ENCODE data around the gene BLOC1S4. TPM values are rescaled to one million over a fixed set of nuclear protein-coding genes. Genes with fewer than 3 reads are reported as not detected.

BLOC1S4 gene
- total RNA-seq, 1 experiment from 2014 or later: 10.7 TPM

DNA sequence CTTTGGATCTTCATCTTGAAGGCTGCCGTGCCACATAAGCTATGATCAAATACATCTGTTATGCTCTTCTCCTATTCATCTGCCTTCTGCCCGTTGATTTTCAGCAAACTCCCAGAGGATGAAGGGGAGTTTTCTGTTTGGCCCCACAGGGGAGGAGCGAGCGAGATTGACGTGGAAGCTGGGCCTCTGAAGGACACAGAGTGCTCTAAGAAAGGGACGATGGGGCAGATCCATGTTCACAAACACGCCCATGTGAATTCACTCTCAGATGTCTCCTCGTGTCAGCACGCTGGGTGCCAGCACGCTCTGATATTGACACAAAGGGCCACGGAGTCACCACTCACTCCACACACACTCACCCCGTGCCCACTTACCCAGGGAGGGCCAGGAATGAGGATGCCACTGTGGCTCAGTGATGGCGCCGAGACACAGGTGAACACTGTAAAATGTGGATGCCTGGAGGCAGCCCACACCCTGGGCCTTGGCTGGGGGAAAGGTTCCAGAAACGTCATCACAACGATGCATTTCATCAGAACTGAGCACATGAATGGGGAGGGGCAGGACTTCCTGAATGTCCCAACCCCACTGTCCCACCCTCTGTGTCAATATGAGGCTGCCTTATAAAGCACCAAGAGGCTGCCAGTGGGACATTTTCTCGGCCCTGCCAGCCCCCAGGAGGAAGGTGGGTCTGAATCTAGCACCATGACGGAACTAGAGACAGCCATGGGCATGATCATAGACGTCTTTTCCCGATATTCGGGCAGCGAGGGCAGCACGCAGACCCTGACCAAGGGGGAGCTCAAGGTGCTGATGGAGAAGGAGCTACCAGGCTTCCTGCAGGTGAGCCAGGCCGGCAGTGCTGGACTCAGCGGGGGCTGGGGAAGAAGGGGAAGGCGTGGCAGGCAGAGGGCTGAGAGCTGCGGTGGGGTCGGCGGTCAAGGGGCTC is 22.5 kb upstream of the BLOC1S4 start, which contains the start of gene S100P:
Gene S100P (plus strand): TSS at position 648 of the 946 bp plus-strand sequence. CDS start 55 bp downstream, at position 703.
- CTCF ChIA-PET: no interaction called here
- H3K4me1 ChIP-seq (ENCODE audit: control insufficient read depth, insufficient read depth, low read length): peaks cover 57% of the 10 kb centered on the region
- no peak for ATAC-seq
- BruUV-seq (replicated peaks): no TSS peak
- TF ChIP-seq TCF7L2 (IDR thresholded peaks at IDR 0.05; ENCODE audit: low read depth, low read length) (no peak), SIN3A (IDR thresholded peaks at IDR 0.05; ENCODE audit: borderline replicate concordance, insufficient read depth, low read depth, low read length) (no peak), POLR2AphosphoS5 (IDR thresholded peaks at IDR 0.05; ENCODE audit: low read depth, low read length) (no peak)
- TF ChIP-seq, protein P1, sequence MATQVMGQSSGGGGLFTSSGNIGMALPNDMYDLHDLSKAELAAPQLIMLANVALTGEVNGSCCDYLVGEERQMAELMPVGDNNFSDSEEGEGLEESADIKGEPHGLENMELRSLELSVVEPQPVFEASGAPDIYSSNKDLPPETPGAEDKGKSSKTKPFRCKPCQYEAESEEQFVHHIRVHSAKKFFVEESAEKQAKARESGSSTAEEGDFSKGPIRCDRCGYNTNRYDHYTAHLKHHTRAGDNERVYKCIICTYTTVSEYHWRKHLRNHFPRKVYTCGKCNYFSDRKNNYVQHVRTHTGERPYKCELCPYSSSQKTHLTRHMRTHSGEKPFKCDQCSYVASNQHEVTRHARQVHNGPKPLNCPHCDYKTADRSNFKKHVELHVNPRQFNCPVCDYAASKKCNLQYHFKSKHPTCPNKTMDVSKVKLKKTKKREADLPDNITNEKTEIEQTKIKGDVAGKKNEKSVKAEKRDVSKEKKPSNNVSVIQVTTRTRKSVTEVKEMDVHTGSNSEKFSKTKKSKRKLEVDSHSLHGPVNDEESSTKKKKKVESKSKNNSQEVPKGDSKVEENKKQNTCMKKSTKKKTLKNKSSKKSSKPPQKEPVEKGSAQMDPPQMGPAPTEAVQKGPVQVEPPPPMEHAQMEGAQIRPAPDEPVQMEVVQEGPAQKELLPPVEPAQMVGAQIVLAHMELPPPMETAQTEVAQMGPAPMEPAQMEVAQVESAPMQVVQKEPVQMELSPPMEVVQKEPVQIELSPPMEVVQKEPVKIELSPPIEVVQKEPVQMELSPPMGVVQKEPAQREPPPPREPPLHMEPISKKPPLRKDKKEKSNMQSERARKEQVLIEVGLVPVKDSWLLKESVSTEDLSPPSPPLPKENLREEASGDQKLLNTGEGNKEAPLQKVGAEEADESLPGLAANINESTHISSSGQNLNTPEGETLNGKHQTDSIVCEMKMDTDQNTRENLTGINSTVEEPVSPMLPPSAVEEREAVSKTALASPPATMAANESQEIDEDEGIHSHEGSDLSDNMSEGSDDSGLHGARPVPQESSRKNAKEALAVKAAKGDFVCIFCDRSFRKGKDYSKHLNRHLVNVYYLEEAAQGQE (IDR thresholded peaks at IDR 0.05; ENCODE audit: insufficient read depth in 1 of 2, low read depth in 2 of 2, low read length in 1 of 2): no peak
- TF ChIP-seq, protein P2, sequence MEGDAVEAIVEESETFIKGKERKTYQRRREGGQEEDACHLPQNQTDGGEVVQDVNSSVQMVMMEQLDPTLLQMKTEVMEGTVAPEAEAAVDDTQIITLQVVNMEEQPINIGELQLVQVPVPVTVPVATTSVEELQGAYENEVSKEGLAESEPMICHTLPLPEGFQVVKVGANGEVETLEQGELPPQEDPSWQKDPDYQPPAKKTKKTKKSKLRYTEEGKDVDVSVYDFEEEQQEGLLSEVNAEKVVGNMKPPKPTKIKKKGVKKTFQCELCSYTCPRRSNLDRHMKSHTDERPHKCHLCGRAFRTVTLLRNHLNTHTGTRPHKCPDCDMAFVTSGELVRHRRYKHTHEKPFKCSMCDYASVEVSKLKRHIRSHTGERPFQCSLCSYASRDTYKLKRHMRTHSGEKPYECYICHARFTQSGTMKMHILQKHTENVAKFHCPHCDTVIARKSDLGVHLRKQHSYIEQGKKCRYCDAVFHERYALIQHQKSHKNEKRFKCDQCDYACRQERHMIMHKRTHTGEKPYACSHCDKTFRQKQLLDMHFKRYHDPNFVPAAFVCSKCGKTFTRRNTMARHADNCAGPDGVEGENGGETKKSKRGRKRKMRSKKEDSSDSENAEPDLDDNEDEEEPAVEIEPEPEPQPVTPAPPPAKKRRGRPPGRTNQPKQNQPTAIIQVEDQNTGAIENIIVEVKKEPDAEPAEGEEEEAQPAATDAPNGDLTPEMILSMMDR (IDR thresholded peaks at IDR 0.05): no peak
- no peak for DNase-seq (ENCODE audit: low read depth, low spot score)
- no peaks in the 10 kb centered on the region for H3K36me3 ChIP-seq (ENCODE audit: control insufficient read depth, insufficient read depth, low read length)
- intact Hi-C loops (cut with micrococcal nuclease; ENCODE audit: unreplicated experiment): no loop called here
- in situ Hi-C loops (cut with HindIII; ENCODE audit: low pct_unique_long_range_greater_than_20kb, low sequenced_read_pairs): no loop called here
- H3K27me3 ChIP-seq (ENCODE audit: control insufficient read depth, insufficient read depth, low read length): no peaks in the 10 kb centered on the region
- H3K4me3 ChIP-seq (ENCODE audit: low read depth in 2 of 2, low read length in 2 of 2): peak within 1 kb of the TSS in 1 of 2 experiments; percentile 26; a peak in 1 of 4 replicates
- no peaks in the 10 kb centered on the region for H3K9me3 ChIP-seq (ENCODE audit: control insufficient read depth, insufficient read depth, low read depth, low read length)
- peak within 1 kb of the TSS; percentile 59 for H3K27ac ChIP-seq (ENCODE audit: low read length)
- POLR2A ChIA-PET: interaction anchor here (0.6 kb wide), 1 partner anchor 24 kb away, joined by 14 read pairs; no protein-coding TSS in a partner anchor

DNA sequence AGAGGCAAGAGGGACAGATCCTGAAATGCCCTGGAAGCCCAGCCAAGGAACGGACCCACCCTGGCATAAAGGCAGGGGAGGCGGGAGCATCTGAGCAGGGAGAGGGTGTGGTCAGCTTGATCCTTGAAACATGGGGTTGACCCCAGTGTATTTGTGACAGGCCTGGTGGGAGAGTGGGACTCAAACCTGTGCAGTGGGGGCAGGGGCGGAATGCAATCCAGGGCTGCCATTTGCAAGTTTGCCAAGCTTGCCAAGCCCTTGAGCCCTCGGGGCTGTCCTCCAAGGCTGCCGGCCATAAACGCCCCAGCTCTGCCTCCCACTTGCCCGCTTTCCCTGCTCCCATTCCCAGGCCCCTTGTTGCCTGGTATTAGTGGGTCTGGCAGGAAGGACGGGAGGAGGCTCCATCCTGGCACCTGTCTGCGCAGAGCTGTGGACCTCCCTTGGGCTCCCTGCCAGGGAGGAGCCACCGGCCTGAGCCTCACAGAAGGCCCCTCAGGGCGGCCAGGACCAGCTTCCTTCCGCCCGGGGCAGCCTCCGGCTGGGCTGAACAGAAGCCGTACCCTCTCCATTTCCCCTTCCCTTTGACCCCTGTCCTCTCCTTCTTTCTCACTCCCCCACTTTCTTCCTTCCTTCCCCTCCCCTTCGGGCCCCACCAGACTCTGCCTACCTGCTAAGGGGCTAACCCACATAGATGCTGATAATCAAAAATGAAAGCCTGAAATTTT is 21.6 kb upstream of the BLOC1S4 start:
- DNase-seq (ENCODE audit: low read depth, low spot score): no peak
- Histone ChIP-seq H3K4me1 (ENCODE audit: control insufficient read depth, insufficient read depth, low read length) (peaks cover 48% of the 10 kb centered on the region), H3K9me3 (ENCODE audit: control insufficient read depth, insufficient read depth, low read depth, low read length) (no peaks in the 10 kb centered on the region), H3K36me3 (ENCODE audit: control insufficient read depth, insufficient read depth, low read length) (no peaks in the 10 kb centered on the region), H3K27ac (ENCODE audit: low read length) (peak overlapping the region; percentile 59), H3K27me3 (ENCODE audit: control insufficient read depth, insufficient read depth, low read length) (no peaks in the 10 kb centered on the region), H3K4me3 (ENCODE audit: low read depth in 2 of 2, low read length in 2 of 2) (peak overlapping the region in 1 of 2 experiments; percentile 26; a peak in 1 of 4 replicates)
- no TSS peak for BruUV-seq (replicated peaks)
- in situ Hi-C loops (cut with HindIII; ENCODE audit: low pct_unique_long_range_greater_than_20kb, low sequenced_read_pairs) (no loop called here), intact Hi-C loops (cut with micrococcal nuclease; ENCODE audit: unreplicated experiment) (no loop called here)
- no peak for ATAC-seq
- TF ChIP-seq, protein P2 (IDR thresholded peaks at IDR 0.05): no peak
- no peak for TF ChIP-seq TCF7L2 (IDR thresholded peaks at IDR 0.05; ENCODE audit: low read depth, low read length)
- TF ChIP-seq, protein P1 (IDR thresholded peaks at IDR 0.05; ENCODE audit: insufficient read depth in 1 of 2, low read depth in 2 of 2, low read length in 1 of 2): no peak
- TF ChIP-seq POLR2AphosphoS5 (IDR thresholded peaks at IDR 0.05; ENCODE audit: low read depth, low read length): no peak
- TF ChIP-seq SIN3A (IDR thresholded peaks at IDR 0.05; ENCODE audit: borderline replicate concordance, insufficient read depth, low read depth, low read length): no peak
- POLR2A ChIA-PET: no interaction called here
- CTCF ChIA-PET: interaction anchor here (1.0 kb wide), 1 partner anchor 12 kb away, joined by 4 read pairs; no protein-coding TSS in a partner anchor

Measured in Panc1 (cell line).